Gastrocnemius medialis (tissue), 4 donors: ENCODE data around the gene SELENBP1.

Experiments used
- CTCF ChIP-seq, 5 experiments: fragments of 450-650 bp in 3 of 5; fragments of 200-600 bp in 2 of 5; sonication (generic) in 2 of 5; IDR thresholded peaks in 4 of 5; conservative IDR thresholded peaks in 1 of 5; 1 replicate in 4 of 5; 2 replicates in 1 of 5; pipeline ENCODE4 v1.5.1; 2016 to 2019; ENCODE audit warnings: antibody characterized with exemption in 5 of 5, mild to moderate bottlenecking in 3 of 5, moderate library complexity in 3 of 5
- POLR2A ChIP-seq, 2 donors: fragments of 450-650 bp; IDR thresholded peaks; one replicate each; pipeline ENCODE4 v1.6.1; 2017; ENCODE audit warnings: antibody characterized with exemption in 2 of 2, mild to moderate bottlenecking in 2 of 2, moderate library complexity in 2 of 2

- no peak for TF ChIP-seq CTCF (IDR thresholded peaks at IDR 0.05 in 4 of 5, conservative IDR thresholded peaks at IDR 0.05 in 1 of 5)
- no peak for TF ChIP-seq POLR2A (IDR thresholded peaks at IDR 0.05)
Measured at GRCh38 chr1:151403612-151404011, 31.1 kb upstream of the SELENBP1 start.
